HG03565 (cell line): Measurements from ENCODE around the gene SLC35E2B.

Source experiments
- ATAC-seq: cut with Tn5 transposase; IDR thresholded peaks from one replicate; pipeline ENCODE4 v1.9.1; 2021; ENCODE audit warnings: mild to moderate bottlenecking, moderate library complexity; ENCODE audit not compliant: unreplicated experiment

SLC35E2B gene

DNA sequence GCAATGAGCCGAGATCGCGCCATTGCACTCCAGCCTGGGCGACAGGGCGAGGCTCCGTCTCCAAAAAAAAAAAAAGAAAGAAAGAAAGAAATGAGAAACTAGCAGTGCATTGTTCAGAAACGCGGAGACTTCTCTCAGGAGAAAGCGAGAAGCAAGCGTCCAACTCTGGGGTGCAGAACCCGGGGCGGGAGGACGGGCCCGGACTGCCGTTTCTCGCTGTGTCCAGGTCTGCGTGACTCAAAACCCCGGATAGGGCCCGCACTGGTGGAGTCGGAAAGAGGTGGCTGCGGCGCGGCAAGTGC, 77.7 kb downstream of the SLC35E2B start:
- ATAC-seq, result no peak

GRCh38 chr1:1614204-1614953, 78.2 kb downstream of the SLC35E2B start:
- ATAC-seq, result no peak

DNA sequence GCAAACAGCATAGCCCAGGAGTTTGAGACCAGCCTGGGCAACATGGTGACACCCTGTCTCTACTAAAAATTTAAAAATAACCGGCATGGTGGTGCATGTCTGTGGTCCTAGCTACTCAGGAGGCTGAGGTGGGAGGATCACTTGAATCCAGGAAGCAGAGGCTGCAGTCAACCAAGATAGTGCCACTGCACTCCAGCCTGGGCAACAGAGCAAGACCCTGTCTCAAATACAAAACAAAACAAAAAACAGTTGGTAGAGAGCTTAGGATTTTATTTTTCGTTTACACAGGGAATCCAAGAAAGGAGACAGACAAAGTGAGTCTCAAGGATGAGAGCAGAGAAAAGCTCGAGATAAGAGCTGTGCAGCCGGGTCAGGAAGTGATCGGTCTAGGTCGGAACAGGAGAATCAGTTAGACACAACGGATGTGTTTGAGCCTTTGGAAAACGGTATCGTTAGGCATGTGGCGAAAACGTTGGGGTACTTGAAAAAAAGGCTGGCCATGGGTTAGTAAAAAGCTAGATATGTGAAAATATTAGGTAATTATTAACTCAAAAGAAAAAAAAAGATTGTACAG, 79.0 kb downstream of the SLC35E2B start:
- no peak for ATAC-seq

DNA sequence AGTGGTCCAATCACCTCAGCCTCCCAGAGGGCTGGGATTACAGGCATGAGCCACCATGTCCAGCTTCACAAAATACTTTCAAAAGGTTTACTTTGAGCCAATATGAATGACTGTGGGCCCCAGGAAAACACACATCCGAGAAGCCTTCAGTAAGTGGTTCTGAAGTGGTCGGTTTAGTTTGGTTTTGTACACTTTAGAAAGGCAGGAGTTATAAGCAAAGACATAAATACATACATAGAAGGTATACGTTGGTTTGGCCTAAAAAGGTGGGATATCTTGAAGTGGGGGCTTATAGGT, 80.5 kb downstream of the SLC35E2B start:
- no peak for ATAC-seq

DNA sequence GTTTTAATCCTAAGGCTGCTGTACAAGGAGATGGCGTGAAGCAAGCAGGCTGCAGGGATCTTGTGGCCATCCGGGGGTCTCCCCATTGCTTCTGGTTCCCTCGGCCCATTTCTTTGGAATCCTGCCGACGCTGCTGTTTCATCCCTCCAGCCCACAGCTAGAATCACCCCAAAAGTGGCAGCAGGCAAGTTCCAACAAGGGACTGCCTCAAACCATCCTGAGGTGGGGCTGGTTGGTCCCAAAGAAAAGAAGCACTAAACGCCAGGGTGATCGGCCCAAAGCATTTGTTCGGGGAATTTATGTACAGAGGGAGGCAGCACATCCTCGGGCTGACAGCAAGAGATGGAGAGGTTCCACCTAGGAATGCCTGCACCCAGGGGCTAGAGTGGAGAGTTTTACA, 81.8 kb downstream of the SLC35E2B start:
- no peak for ATAC-seq

GRCh38 chr1:1609822-1610485, 82.6 kb downstream of the SLC35E2B start:
- no peak for ATAC-seq
